HCT116 (cell line): ENCODE data around the gene SAMD4B. TPM values are rescaled to one million over a fixed set of nuclear protein-coding genes. Genes with fewer than 3 reads are reported as not detected.

Experiments
- ATAC-seq: fragments of 200-7000 bp; cut with Tn5 transposase; 2 replicates; pipeline ENCODE4 v1.9.1; 2020; ENCODE audit warnings: mild to moderate bottlenecking, moderate library complexity
- BruUV-seq: library from RNA; stranded (reverse); fragments of 400-500 nt; replicated peaks from 2 replicates; lab custom pipeline; 2021; lab: Mats Ljungman, UMichigan
- CTCF ChIA-PET: fragments of 300-600 bp; sonication (Branson Sonifier 250); formaldehyde crosslinking; loops from one replicate; lab custom pipeline; 2021; ENCODE audit warnings: antibody characterized with exemption; lab: Charles Lee
- POLR2A ChIA-PET: fragments of 300-600, 350-600 bp; sonication (Branson Sonifier 250); formaldehyde crosslinking; loops from one replicate; lab custom pipeline; 2021; ENCODE audit warnings: antibody characterized with exemption; lab: Charles Lee
- RAD21 ChIA-PET, 2 experiments: fragments of 300-600 bp; sonication (Branson Sonifier 250); formaldehyde crosslinking; loops; one replicate each; lab custom pipeline; 2023; ENCODE audit warnings: low total read pairs in 2 of 2; ENCODE audit not compliant: uncharacterized antibody in 2 of 2, unreplicated experiment in 2 of 2, low non-redundant PET in 1 of 2; lab: Charles Lee
- DNase-seq: peaks from one replicate; pipeline ENCODE4 v3.0.0-alpha.2; 2010; ENCODE audit warnings: low read depth, low spot score
- H2AFZ ChIP-seq: fragments of 200-600 bp; shearing (Covaris generic), sonication (generic); 2 replicates; pipeline ENCODE4 v1.6.1; 2017; ENCODE audit warnings: low read depth, mixed run types, mixed read lengths, antibody characterized with exemption, low read length; ENCODE audit not compliant: poor library complexity, severe bottlenecking
- H3K27ac ChIP-seq: 2 replicates; pipeline ENCODE4 v1.5.1; 2012; ENCODE audit warnings: low read depth, low read length
- H3K27me3 ChIP-seq: fragments of 200-600 bp; sonication (generic); 2 replicates; pipeline ENCODE4 v1.6.1; 2016; ENCODE audit warnings: mixed run types, low read length, mixed read lengths; ENCODE audit not compliant: insufficient read depth
- H3K36me3 ChIP-seq, 2 experiments: fragments of 200-500 bp in 1 of 2; fragments of 200-600 bp in 1 of 2; sonication (Bioruptor generic) in 1 of 2; sonication (generic) in 1 of 2; 2 replicates each; pipeline versions ENCODE4 v1.5.1 to v1.6.1; 2014 to 2016; ENCODE audit warnings: low read length in 2 of 2, inconsistent platforms in 1 of 2, mixed read lengths in 1 of 2, mixed run types in 1 of 2; ENCODE audit not compliant: insufficient read depth in 2 of 2, control insufficient read depth in 1 of 2
- H3K4me1 ChIP-seq, 2 experiments: fragments of 200-600 bp in 1 of 2; sonication (generic) in 1 of 2; 2 replicates each; pipeline versions ENCODE4 v1.5.1 to v1.6.1; 2012 to 2017; ENCODE audit warnings: low read length in 2 of 2, inconsistent platforms in 1 of 2, mild to moderate bottlenecking in 1 of 2, mixed read lengths in 1 of 2, mixed run types in 1 of 2, moderate library complexity in 1 of 2; ENCODE audit not compliant: insufficient read depth in 2 of 2, control insufficient read depth in 1 of 2
- H3K4me2 ChIP-seq: fragments of 200-600 bp; sonication (generic); 2 replicates; pipeline ENCODE4 v1.6.1; 2017; ENCODE audit warnings: mixed run types, low read length, mixed read lengths
- H3K4me3 ChIP-seq, 2 experiments: fragments of 200-600 bp in 1 of 2; sonication (generic) in 1 of 2; replicated peaks in 1 of 2; 2 replicates each; pipeline ENCODE4 v1.5.1; 2011 to 2016; ENCODE audit warnings: low read length in 2 of 2, control low read depth in 1 of 2, low read depth in 1 of 2, mild to moderate bottlenecking in 1 of 2, mixed read lengths in 1 of 2, mixed run types in 1 of 2
- H3K79me2 ChIP-seq: fragments of 200-600 bp; sonication (generic); 2 replicates; pipeline ENCODE4 v1.6.1; 2017; ENCODE audit warnings: mild to moderate bottlenecking, mixed run types, low read length, moderate library complexity, mixed read lengths; ENCODE audit not compliant: insufficient read depth
- H3K9ac ChIP-seq: fragments of 200-600 bp; sonication (generic); 2 replicates; pipeline ENCODE4 v1.6.1; 2016; ENCODE audit warnings: low read length, mixed read lengths
- H3K9me2 ChIP-seq: fragments of 200-600 bp; sonication (generic), shearing (Covaris generic); 2 replicates; pipeline ENCODE4 v1.6.1; 2017; ENCODE audit warnings: mixed run types, mild to moderate bottlenecking, moderate library complexity; ENCODE audit not compliant: insufficient read depth
- H3K9me3 ChIP-seq, 2 experiments: fragments of 200-500 bp in 1 of 2; fragments of 200-600 bp in 1 of 2; sonication (Bioruptor generic) in 1 of 2; sonication (generic) in 1 of 2; 2 replicates each; pipeline ENCODE4 v1.6.1; 2014 to 2017; ENCODE audit warnings: low read length in 2 of 2, mixed read lengths in 2 of 2, inconsistent platforms in 1 of 2, low read depth in 1 of 2, mild to moderate bottlenecking in 1 of 2, mixed run types in 1 of 2, moderate library complexity in 1 of 2; ENCODE audit not compliant: control insufficient read depth in 1 of 2, insufficient read depth in 1 of 2
- H4K20me1 ChIP-seq: fragments of 200-600 bp; sonication (generic), shearing (Covaris generic); 2 replicates; pipeline ENCODE4 v1.6.1; 2017; ENCODE audit warnings: mixed run types, mild to moderate bottlenecking, moderate library complexity; ENCODE audit not compliant: insufficient read depth
- CBX3 ChIP-seq: IDR thresholded peaks from 2 replicates; pipeline ENCODE4 v1.6.1; 2012; ENCODE audit warnings: low read depth
- CEBPB ChIP-seq: IDR thresholded peaks from 2 replicates; pipeline ENCODE4 v1.6.1; 2012; ENCODE audit warnings: low read depth
- POLR2AphosphoS5 ChIP-seq: IDR thresholded peaks from 2 replicates; pipeline ENCODE4 v1.6.1; 2011; ENCODE audit warnings: mild to moderate bottlenecking, low read depth, low read length, moderate library complexity
- SIN3A ChIP-seq: IDR thresholded peaks from 2 replicates; pipeline ENCODE4 v1.6.1; 2012; ENCODE audit warnings: low read depth
- YY1 ChIP-seq: IDR thresholded peaks from 2 replicates; pipeline ENCODE4 v1.6.1; 2011; ENCODE audit warnings: low read length, low read depth, moderate library complexity, mild to moderate bottlenecking; ENCODE audit not compliant: insufficient replicate concordance; ENCODE audit errors: extremely low read depth
- ZFX ChIP-seq: fragments of 450-650 bp; IDR thresholded peaks from 2 replicates; pipeline ENCODE4 v1.6.1; 2017
- ZNF274 ChIP-seq: fragments of 200-500 bp; sonication (Bioruptor generic); IDR thresholded peaks from 2 replicates; pipeline ENCODE4 v1.6.1; 2014; ENCODE audit warnings: mild to moderate bottlenecking, low read depth, low read length, inconsistent platforms
- intact Hi-C: fragments of 100-400 bp; cut with micrococcal nuclease; formaldehyde crosslinking; loops from 2 replicates; pipeline ENCODE4 v1.10.0; 2022
- total RNA-seq: library from RNA; stranded (reverse); gene quantifications from one replicate; pipeline ENCODE4 v1.2.1, GENCODE V29; 2021; ENCODE audit not compliant: unreplicated experiment

Gene SAMD4B
- total RNA-seq, 1 experiment from 2014 or later = 127 TPM

DNA sequence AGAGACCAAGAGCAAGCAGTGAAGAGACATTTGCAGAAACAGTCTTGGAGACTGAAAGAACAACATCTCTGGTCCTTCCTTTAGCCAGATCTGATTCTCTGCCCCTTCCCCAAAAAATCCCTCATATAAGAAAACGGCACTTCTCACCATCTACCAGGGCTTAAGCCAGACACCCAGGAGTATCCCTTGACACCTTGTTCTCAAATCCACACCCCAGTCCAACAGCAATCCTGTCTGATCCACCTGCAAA lies 68.5 kb downstream of the SAMD4B start:
- no peak for TF ChIP-seq SIN3A
- TF ChIP-seq YY1 = no peak
- TF ChIP-seq CEBPB = no peak
- H3K4me3 ChIP-seq = peak overlapping the region; percentile 90 to 98

DNA sequence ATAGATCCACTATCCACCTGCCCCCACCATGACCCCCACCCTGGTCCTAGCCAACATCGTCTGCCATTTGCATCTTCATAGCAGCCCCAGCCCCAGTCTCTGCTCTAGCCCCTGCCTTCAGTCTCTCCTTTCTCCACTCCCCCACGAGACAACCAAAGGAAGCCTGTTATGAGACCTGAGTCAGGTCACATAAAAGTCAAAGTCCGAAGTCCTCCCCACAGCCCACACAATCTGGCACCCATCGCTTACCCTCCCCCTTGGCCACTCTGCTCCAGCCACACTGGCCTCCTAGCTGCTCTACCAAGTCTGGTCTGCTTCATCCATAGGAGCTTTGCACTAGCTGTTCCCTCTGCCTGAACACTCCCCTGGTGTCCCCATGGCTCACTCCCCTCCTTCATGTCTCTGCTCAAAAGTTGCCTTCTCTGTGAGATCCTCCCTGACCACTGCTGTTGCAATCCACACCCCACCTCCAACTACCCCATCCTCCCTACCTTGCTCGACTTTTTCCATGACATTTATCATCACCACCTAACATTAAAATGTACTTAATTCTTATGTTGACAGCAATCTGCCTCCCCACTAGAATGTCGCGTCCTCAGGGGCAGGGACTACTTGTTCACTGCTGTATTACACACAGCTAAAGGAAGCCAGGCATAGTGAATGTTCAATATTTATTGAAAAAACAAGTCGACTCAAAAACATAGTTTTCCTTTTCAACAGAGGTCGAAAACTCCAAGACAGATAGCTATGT lies 69.0 kb downstream of the SAMD4B start:
- Histone ChIP-seq H4K20me1 (peaks cover 5% of the 10 kb centered on the region; the same call in 1 of the 2 replicates), H3K36me3 (peaks cover 2 to 12% of the 10 kb centered on the region in 2 experiments; a peak in 1 of 4 replicates), H3K27me3 (no peaks in the 10 kb centered on the region), H3K4me2 (peak overlapping the region; percentile 92), H3K9ac (peak overlapping the region; percentile 97), H2AFZ (no peak overlapping the region), H3K4me3 (peak overlapping the region; percentile 90 to 98), H3K27ac (peak overlapping the region; percentile 100), H3K9me2 (no peaks in the 10 kb centered on the region), H3K79me2 (peaks cover 26% of the 10 kb centered on the region), H3K4me1 (peaks cover 33 to 67% of the 10 kb centered on the region in 2 experiments), H3K9me3 (no peaks in the 10 kb centered on the region)
- CTCF ChIA-PET = interaction anchor here (1.0 to 2.0 kb wide), 4 partner anchors 9 to 69 kb away, joined by 3 to 51 read pairs (median 6); partner anchors contain the start of genes MED29, PAF1 and SAMD4B
- TF ChIP-seq POLR2AphosphoS5 (peak; percentile 46; the same call in 1 of the 2 replicates), ZFX (no peak), ZNF274 (no peak), CBX3 (no peak)
- POLR2A ChIA-PET = interaction anchor here (1.1 to 2.3 kb wide), 4 partner anchors 9 to 24 kb away, joined by 7 to 35 read pairs (median 10); partner anchors contain the start of genes MED29, PAF1 and RPS16
- DNase-seq (no peak), ATAC-seq (no peak)
- BruUV-seq = no TSS peak
- RAD21 ChIA-PET = interaction anchor here (1.4 to 1.9 kb wide), 3 partner anchors 9 to 14 kb away, joined by 4 to 21 read pairs (median 14); no protein-coding TSS in a partner anchor
- intact Hi-C loops = loop anchor here (1.0 to 5.0 kb wide), 3 partner anchors 9 to 69 kb away; partner anchors contain the start of gene SAMD4B

More for the DNA sequence above, 68.5 kb downstream of the SAMD4B start:
- H3K79me2 ChIP-seq = peaks cover 31% of the 10 kb centered on the region
- ChIA-PET POLR2A (interaction anchor here (1.4 to 2.3 kb wide), 3 partner anchors 9 to 25 kb away, joined by 8 to 35 read pairs (median 12); partner anchors contain the start of gene RPS16), CTCF (interaction anchor here (1.0 to 2.0 kb wide), 3 partner anchors 9 to 19 kb away, joined by 3 to 51 read pairs (median 8); partner anchors contain the start of genes MED29 and PAF1), RAD21 (interaction anchor here (1.4 to 1.9 kb wide), 3 partner anchors 8 to 13 kb away, joined by 4 to 21 read pairs (median 14); no protein-coding TSS in a partner anchor)
- no peaks in the 10 kb centered on the region for H3K9me3 ChIP-seq
- DNase-seq (no peak), ATAC-seq (no peak)
- intact Hi-C loops = loop anchor here (1.0 to 5.0 kb wide), 3 partner anchors 8 to 68 kb away; partner anchors contain the start of gene SAMD4B
- H3K27me3 ChIP-seq = no peaks in the 10 kb centered on the region
- H3K27ac ChIP-seq = peak overlapping the region; percentile 100
- H3K36me3 ChIP-seq = peaks cover 2 to 12% of the 10 kb centered on the region in 2 experiments; a peak in 1 of 4 replicates
- H2AFZ ChIP-seq = no peak overlapping the region
- peaks cover 5% of the 10 kb centered on the region; the same call in 1 of the 2 replicates for H4K20me1 ChIP-seq
- H3K9ac ChIP-seq = peak overlapping the region; percentile 97
- no TSS peak for BruUV-seq
- H3K4me2 ChIP-seq = peak overlapping the region; percentile 92
- H3K4me1 ChIP-seq = peaks cover 37 to 72% of the 10 kb centered on the region in 2 experiments
- no peaks in the 10 kb centered on the region for H3K9me2 ChIP-seq
